IPS-15b (cell line): ENCODE measurements around the gene VRK1.
"Not testable (repeated sequence)": the region's sequence is repeated elsewhere in the genome, so short reads cannot be mapped to it uniquely, and the experiment has no call there.

Source experiments
- H3K27me3 ChIP-seq: one replicate; pipeline ENCODE4 v1.6.1; 2013; ENCODE audit warnings: low read length; ENCODE audit not compliant: control insufficient read depth, insufficient read depth
- H3K36me3 ChIP-seq: one replicate; pipeline ENCODE4 v1.6.1; 2013; ENCODE audit warnings: low read length; ENCODE audit not compliant: control insufficient read depth, insufficient read depth
- H3K4me1 ChIP-seq: one replicate; pipeline ENCODE4 v1.6.1; 2013; ENCODE audit warnings: mild to moderate bottlenecking, low read length; ENCODE audit not compliant: control insufficient read depth, insufficient read depth
- H3K4me3 ChIP-seq: one replicate; pipeline ENCODE4 v1.5.1; 2013; ENCODE audit warnings: low read depth, low read length
- H3K9ac ChIP-seq: one replicate; pipeline ENCODE4 v1.6.1; 2013; ENCODE audit warnings: low read depth, mild to moderate bottlenecking, low read length
- H3K9me3 ChIP-seq: one replicate; pipeline ENCODE4 v1.6.1; 2013; ENCODE audit warnings: mild to moderate bottlenecking, low read length; ENCODE audit not compliant: control insufficient read depth, insufficient read depth

Gene VRK1

DNA sequence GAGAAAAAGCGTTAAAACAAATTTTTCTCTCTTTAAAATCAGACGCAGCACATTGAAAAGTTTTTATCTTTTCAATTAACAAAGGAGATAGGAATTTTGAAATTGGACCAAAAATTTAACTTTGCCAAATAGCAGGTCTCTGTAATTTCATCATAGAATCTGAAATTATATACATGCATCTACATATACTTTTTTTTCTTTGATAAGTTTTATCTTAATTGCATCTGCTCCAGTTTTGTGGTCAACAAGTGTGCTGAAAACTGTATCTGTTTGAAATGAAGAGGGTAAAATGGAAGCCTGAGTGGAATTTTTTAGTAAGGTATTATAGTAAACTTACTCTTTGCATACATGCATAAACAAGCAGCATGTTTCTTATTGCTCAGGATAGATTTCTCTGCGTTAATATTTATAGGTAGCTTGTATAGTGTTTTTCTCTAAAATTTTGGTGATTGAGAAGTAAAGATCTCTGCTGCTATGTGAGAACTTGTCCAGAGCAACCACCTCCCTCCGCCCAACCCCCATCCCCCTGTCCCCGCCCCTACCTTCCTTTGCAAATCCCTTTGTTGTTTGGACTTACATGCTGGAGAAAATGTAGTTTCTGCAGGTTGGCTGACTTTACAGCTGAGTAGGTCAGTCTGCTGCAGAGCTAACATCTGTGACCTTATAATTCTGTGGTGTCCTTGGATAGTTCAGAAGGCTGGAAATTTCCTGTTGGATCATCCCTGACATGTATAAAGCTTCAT lies 64.6 kb downstream of the VRK1 start:
- H3K36me3 ChIP-seq = no peaks in the 10 kb centered on the region
- no peak overlapping the region for H3K9ac ChIP-seq

GRCh38 chr14:96863327-96863985 lies 66.3 kb downstream of the VRK1 start:
- H3K4me1 ChIP-seq = peaks cover 24% of the 10 kb centered on the region
- H3K36me3 ChIP-seq = no peaks in the 10 kb centered on the region

More for the DNA sequence above, 64.6 kb downstream of the VRK1 start:
- no peaks in the 10 kb centered on the region for H3K9me3 ChIP-seq
- H3K27me3 ChIP-seq = no peaks in the 10 kb centered on the region
- peaks cover 17% of the 10 kb centered on the region for H3K4me1 ChIP-seq
- no peak overlapping the region for H3K4me3 ChIP-seq

DNA sequence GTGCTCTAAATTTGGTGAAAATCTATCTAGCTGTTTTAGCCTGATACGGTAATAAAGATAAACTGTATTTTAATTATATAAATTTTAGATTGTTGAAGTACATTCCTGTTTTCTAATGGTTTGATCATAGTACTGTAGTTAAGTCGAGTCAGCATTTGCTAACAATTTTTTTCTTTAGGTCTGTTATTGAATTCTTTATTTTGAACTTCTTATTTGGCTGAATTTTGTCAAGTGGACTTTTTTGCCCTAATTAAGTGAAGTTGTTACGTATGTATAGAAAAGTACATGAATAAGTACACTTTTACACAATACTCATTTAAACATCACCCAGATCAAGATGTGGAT lies 66.8 kb downstream of the VRK1 start:
- H3K27me3 ChIP-seq = no peaks in the 10 kb centered on the region

More at GRCh38 chr14:96863327-96863985, 66.3 kb downstream of the VRK1 start:
- Histone ChIP-seq H3K9ac (no peak overlapping the region), H3K4me3 (no peak overlapping the region), H3K9me3 (no peaks in the 10 kb centered on the region), H3K27me3 (no peaks in the 10 kb centered on the region)

DNA sequence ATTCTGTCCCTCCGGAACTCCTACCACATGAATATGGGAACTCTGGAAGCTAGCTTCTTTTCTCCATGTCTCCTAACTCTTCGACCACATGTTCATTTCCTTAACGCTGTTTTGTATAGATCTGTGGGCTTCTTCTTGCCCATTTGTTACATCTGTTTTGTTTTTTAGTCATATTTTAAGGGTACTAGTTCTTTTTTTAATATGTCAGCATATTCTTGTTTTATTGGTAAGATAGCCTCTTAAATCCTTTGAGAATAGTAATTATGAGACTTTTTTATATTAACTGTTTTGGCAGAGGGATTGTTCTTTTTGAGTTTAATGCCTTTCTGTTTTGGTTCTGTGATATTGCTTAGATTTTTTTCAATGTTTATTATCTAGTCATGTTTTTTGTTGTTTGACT lies 70.5 kb downstream of the VRK1 start:
- Histone ChIP-seq H3K27me3 (no peaks in the 10 kb centered on the region), H3K4me1 (peaks cover 17% of the 10 kb centered on the region), H3K4me3 (no peak overlapping the region), H3K36me3 (no peaks in the 10 kb centered on the region), H3K9me3 (no peaks in the 10 kb centered on the region), H3K9ac (no peak overlapping the region)

More for the DNA sequence above, 66.8 kb downstream of the VRK1 start:
- Histone ChIP-seq H3K4me1 (peaks cover 24% of the 10 kb centered on the region), H3K4me3 (no peak overlapping the region), H3K9ac (no peak overlapping the region), H3K9me3 (no peaks in the 10 kb centered on the region), H3K36me3 (no peaks in the 10 kb centered on the region)

DNA sequence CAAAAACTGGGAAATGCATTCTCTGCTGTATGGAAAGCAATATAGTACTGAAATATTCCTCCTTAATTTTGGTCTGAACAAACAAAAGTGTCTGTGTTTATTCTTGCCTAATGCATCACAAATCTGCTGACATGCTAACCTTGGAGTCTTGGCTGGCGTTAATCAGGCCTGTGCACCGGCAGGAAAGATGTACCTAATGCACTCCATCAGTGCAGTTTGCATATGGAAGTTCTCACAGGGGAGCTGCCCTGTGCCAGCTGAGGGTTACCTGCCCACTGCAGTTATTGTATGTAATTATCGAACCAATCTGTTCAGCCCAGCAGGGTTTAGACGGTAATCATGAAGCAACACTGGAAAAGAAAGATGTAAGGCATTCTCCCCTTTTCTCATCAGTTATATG lies 76.9 kb downstream of the VRK1 start:
- Histone ChIP-seq H3K9me3 (no peaks in the 10 kb centered on the region), H3K4me1 (no peaks in the 10 kb centered on the region), H3K9ac (no peak overlapping the region), H3K36me3 (no peaks in the 10 kb centered on the region), H3K27me3 (no peaks in the 10 kb centered on the region), H3K4me3 (no peak overlapping the region)

DNA sequence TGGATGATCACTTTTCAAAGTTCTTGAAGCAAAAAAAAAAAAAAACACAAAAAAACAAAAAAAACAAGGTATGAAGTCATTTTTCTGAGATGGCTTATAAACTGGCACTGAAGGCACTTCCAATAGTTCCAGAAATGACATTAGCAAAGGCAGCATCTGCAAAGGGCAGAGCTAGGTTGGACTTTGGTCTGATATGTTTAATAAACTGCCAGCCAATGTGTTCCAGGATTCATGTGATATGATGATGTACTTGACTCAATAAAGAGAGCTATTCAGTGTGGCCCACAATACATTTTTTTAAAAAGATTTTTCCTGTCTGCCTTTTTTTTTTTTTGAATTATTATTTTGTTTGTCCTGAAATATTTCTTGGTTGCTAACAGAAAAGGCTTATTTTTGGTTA lies 79.6 kb downstream of the VRK1 start:
- Histone ChIP-seq H3K9me3 (no peaks in the 10 kb centered on the region), H3K9ac (no peak overlapping the region), H3K4me3 (no peak overlapping the region), H3K4me1 (no peaks in the 10 kb centered on the region), H3K27me3 (no peaks in the 10 kb centered on the region), H3K36me3 (no peaks in the 10 kb centered on the region)

- no peaks in the 10 kb centered on the region for H3K9me3 ChIP-seq
- H3K4me1 ChIP-seq = no peaks in the 10 kb centered on the region
- H3K27me3 ChIP-seq = no peaks in the 10 kb centered on the region
- no peak overlapping the region for H3K4me3 ChIP-seq
- no peaks in the 10 kb centered on the region for H3K36me3 ChIP-seq
- no peak overlapping the region for H3K9ac ChIP-seq
These were observed 84.5 kb downstream of the VRK1 start for GRCh38 chr14:96881713-96882112.

DNA sequence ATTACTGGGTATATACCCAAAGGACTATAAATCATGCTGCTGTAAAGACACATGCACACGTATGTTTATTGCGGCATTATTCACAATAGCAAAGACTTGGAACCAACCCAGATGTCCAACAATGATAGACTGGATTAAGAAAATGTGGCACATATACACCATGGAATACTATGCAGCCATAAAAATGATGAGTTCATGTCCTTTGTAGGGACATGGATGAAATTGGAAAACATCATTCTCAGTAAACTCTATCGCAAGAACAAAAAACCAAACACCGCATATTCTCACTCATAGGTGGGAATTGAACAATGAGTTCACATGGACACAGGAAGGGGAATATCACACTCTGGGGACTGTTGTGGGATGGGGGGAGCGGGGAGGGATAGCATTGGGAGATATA lies 86.8 kb downstream of the VRK1 start:
- H3K27me3 ChIP-seq, H3K36me3 ChIP-seq, H3K9me3 ChIP-seq, H3K9ac ChIP-seq, H3K4me3 ChIP-seq: not testable (repeated sequence)
- peaks cover 11% of the 10 kb centered on the region for H3K4me1 ChIP-seq

DNA sequence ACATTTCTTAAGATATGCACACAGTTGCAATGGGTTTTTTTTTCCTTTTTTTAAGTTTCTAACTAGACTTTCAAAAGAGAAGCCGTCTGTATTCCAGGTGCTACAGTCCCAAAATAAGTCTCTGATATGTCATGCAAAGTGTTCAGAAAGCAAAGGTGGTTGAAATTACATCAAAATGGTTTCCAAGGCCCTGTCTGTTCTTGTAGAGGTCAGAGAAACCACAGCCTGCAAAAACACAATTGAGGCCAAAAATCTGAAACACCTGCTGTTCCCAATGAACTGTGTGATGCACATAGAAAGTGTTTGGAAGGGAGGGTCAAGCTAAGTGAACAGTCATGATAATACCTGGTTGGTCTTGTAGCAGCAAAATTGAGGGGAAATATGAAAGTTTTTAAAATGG lies 91.0 kb downstream of the VRK1 start:
- Histone ChIP-seq H3K36me3 (no peaks in the 10 kb centered on the region), H3K4me3 (no peak overlapping the region), H3K27me3 (no peaks in the 10 kb centered on the region), H3K4me1 (peaks cover 11% of the 10 kb centered on the region), H3K9ac (no peak overlapping the region), H3K9me3 (no peaks in the 10 kb centered on the region)

- Histone ChIP-seq H3K9ac (no peak overlapping the region), H3K36me3 (no peaks in the 10 kb centered on the region), H3K4me3 (no peak overlapping the region), H3K9me3 (no peaks in the 10 kb centered on the region), H3K27me3 (no peaks in the 10 kb centered on the region), H3K4me1 (peaks cover 11% of the 10 kb centered on the region)
These were observed 91.4 kb downstream of the VRK1 start for GRCh38 chr14:96888593-96888992.

DNA sequence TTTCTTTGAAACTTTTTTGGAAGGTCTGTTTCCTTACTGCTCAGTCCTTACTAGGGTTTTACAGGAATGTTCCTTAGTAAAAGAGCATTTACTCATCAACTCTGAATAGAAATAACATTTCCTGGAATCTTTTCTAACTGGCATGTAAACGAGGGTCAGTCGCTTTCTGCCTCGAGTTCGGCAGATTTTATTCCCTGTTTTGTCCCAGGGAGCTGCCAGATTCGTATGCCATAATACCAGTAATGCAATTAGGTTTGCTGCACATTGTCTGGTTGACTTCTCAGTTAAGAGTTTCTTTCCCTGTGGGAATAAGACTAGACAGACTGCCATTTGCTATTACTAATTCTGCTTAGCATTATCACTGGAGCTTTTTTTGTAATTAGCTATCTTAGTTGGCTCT lies 91.9 kb downstream of the VRK1 start:
- peaks cover 11% of the 10 kb centered on the region for H3K4me1 ChIP-seq
- H3K9ac ChIP-seq = no peak overlapping the region
- H3K27me3 ChIP-seq = no peaks in the 10 kb centered on the region
- H3K4me3 ChIP-seq = no peak overlapping the region
- H3K36me3 ChIP-seq = no peaks in the 10 kb centered on the region
- H3K9me3 ChIP-seq = no peaks in the 10 kb centered on the region

DNA sequence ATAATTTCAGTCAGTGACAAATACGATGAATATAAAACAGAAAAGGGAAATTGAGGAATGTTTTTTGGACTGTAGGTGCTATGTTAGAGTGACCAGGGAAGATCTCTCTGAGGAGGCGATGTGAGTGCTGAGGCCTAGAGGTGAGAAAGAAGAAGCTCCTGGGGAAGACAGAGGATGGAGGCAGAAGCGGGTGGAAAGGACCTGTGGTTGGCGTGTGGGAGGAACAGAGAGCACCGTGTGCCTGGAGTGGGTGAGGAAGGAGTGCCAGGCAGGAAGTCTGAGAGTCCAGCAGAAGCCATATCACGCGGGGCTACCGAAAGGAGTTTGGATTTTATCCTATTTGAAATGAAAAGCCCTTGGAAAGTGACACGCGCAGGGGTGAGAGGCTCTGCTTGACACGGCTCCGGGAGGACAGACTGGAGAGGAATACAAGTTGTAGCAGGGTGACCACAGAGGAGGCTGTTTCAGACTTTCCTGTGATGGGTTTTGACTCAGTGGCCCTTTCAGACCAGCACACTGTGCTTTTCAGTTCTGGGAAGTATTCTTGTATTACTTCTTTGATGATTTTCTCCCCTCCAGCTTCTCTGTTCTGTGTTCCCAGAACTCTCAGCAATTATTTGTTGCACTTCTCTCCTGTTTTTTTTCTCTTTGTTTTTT lies 96.9 kb downstream of the VRK1 start:
- H3K9me3 ChIP-seq = no peaks in the 10 kb centered on the region
- no peak overlapping the region for H3K9ac ChIP-seq
- H3K4me3 ChIP-seq = no peak overlapping the region
- H3K27me3 ChIP-seq = no peaks in the 10 kb centered on the region
- no peaks in the 10 kb centered on the region for H3K36me3 ChIP-seq
- no peaks in the 10 kb centered on the region for H3K4me1 ChIP-seq
